ENCODE measurements around the gene OR8D2.

- TF ChIP-seq, protein P1, sequence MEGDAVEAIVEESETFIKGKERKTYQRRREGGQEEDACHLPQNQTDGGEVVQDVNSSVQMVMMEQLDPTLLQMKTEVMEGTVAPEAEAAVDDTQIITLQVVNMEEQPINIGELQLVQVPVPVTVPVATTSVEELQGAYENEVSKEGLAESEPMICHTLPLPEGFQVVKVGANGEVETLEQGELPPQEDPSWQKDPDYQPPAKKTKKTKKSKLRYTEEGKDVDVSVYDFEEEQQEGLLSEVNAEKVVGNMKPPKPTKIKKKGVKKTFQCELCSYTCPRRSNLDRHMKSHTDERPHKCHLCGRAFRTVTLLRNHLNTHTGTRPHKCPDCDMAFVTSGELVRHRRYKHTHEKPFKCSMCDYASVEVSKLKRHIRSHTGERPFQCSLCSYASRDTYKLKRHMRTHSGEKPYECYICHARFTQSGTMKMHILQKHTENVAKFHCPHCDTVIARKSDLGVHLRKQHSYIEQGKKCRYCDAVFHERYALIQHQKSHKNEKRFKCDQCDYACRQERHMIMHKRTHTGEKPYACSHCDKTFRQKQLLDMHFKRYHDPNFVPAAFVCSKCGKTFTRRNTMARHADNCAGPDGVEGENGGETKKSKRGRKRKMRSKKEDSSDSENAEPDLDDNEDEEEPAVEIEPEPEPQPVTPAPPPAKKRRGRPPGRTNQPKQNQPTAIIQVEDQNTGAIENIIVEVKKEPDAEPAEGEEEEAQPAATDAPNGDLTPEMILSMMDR (conservative IDR thresholded peaks at IDR 0.05; ENCODE audit: low read depth, low read length) = no peak
- TF ChIP-seq EZH2phosphoT487 (IDR thresholded peaks at IDR 0.05; ENCODE audit: borderline replicate concordance, low read length) (no peak), EZH2 (IDR thresholded peaks at IDR 0.05; ENCODE audit: low read length, unreplicated experiment) (no peak)
These were observed 6.1 kb downstream of the OR8D2 start, which contains the start of gene OR8D1 for GRCh38 chr11:124313849-124314248.
